ENCODE data around the gene TMEM86B. TPM values are rescaled to one million over a fixed set of nuclear protein-coding genes. Genes with fewer than 3 reads are reported as not detected.

The TMEM86B gene
- total RNA-seq, 2 experiments from 2014 or later = 10.4 to 16.0 TPM

DNA sequence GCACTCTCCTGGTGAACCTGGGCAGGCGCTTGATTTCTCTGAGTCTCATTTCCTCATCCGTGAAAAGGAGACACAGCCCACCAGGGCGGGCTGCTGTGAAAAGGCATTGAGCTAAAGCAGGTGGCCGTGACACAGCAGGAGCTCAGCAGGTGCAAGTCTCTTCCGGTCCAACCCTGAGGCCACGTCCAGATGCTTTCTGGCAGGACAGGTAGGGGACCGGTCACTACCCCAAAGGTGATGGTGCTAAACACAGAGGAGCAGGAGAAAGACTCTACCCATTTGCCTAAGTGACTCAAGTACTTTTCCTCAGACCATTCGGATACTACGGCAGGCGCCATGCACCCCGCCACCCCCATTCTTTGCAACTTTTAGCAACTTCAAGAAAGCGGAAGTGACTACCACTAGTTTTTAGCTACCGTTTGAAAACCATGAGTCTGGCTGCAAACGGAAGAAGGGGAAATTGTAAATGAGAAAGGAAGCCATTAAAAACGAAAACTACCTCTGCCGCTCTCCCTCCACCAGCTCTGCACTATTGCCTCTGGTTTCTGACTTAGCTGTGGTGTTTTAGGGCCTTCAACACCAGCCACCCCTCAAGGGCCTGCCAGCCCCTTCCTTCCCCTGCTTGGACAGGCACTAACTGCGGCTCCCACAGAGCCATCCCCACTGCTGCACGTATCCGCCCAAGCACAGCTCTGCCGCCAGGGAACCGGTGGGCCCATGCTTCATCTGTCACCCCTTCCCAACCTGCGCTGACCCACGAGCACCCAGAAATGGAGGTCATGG, 25.5 kb upstream of the TMEM86B start:
- Mint-ChIP-seq H3K9me3 (ENCODE audit: low read depth) (no peaks in the 10 kb centered on the region), H3K4me1 (peaks cover 54% of the 10 kb centered on the region), H3K27me3 (no peaks in the 10 kb centered on the region), H3K36me3 (peaks cover 52% of the 10 kb centered on the region), H3K27ac (peak overlapping the region; percentile 100), H3K4me3 (peak overlapping the region; percentile 99)
- DNase-seq (peak; percentile 78), ATAC-seq (peak; percentile 26)
- CTCF ChIA-PET = interaction anchor here (0.9 to 4.7 kb wide), 19 partner anchors 18 to 379 kb away, joined by 3 to 30 read pairs (median 4); partner anchors contain the start of genes DNAAF3, FIZ1, HSPBP1 and ISOC2

GRCh38 chr19:55252760-55253663, 24.4 kb upstream of the TMEM86B start:
- peaks cover 52% of the 10 kb centered on the region for H3K36me3 Mint-ChIP-seq
- CTCF ChIA-PET = interaction anchor here (0.9 to 4.7 kb wide), 7 partner anchors 24 to 252 kb away, joined by 3 to 30 read pairs (median 12); partner anchors contain the start of genes DNAAF3 and TMEM238
- H3K27ac Mint-ChIP-seq = peak overlapping the region; percentile 100

GRCh38 chr19:55251341-55252081, 22.9 kb upstream of the TMEM86B start:
- H3K4me1 Mint-ChIP-seq = peaks cover 55% of the 10 kb centered on the region
- peak overlapping the region; percentile 67 for H3K4me3 Mint-ChIP-seq
- DNase-seq (peak; percentile 64), ATAC-seq (peak; percentile 5)
- CTCF ChIA-PET = interaction anchor here (1.5 to 3.0 kb wide), 3 partner anchors 10 to 253 kb away, joined by 3 to 12 read pairs (median 3); no protein-coding TSS in a partner anchor
- peak overlapping the region; percentile 100 for H3K27ac Mint-ChIP-seq
- H3K9me3 Mint-ChIP-seq (ENCODE audit: low read depth) = no peaks in the 10 kb centered on the region
- H3K27me3 Mint-ChIP-seq = no peaks in the 10 kb centered on the region
- peaks cover 40% of the 10 kb centered on the region for H3K36me3 Mint-ChIP-seq

More at GRCh38 chr19:55252760-55253663, 24.4 kb upstream of the TMEM86B start:
- DNase-seq = no peak
- peaks cover 61% of the 10 kb centered on the region for H3K4me1 Mint-ChIP-seq
- no peaks in the 10 kb centered on the region for H3K9me3 Mint-ChIP-seq (ENCODE audit: low read depth)
- H3K4me3 Mint-ChIP-seq = peak overlapping the region; percentile 99
- no peak for ATAC-seq
- no peaks in the 10 kb centered on the region for H3K27me3 Mint-ChIP-seq

- DNase-seq (no peak), ATAC-seq (no peak)
- no peaks in the 10 kb centered on the region for H3K9me3 Mint-ChIP-seq (ENCODE audit: low read depth)
- H3K27ac Mint-ChIP-seq = peak overlapping the region; percentile 100
- CTCF ChIA-PET = interaction anchor here (1.6 kb wide), 1 partner anchor 12 kb away, joined by 3 read pairs; no protein-coding TSS in a partner anchor
- no peak overlapping the region for H3K4me3 Mint-ChIP-seq
- H3K4me1 Mint-ChIP-seq = peaks cover 45% of the 10 kb centered on the region
- no peaks in the 10 kb centered on the region for H3K27me3 Mint-ChIP-seq
- peaks cover 34% of the 10 kb centered on the region for H3K36me3 Mint-ChIP-seq
Observed at GRCh38 chr19:55250262-55251036, 21.9 kb upstream of the TMEM86B start.

DNA sequence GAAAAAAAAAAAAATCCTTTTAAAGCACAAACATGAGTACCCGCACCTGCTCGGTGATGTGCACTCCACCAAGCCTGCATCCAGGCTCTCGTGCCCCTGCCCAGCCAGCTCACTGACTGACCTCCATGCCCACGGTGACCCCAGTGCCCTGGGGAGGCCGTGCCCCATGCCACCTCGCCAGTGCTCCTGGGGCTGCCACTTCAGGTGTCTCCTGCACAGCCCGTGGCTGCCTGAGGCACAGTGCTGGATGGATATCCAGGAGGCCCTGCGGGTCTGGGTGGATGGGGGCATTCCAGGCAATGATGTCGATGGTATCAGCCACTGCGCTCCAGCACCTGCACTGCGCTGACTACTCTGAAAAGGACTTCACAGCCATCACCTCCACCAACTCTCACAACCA, 21.3 kb upstream of the TMEM86B start:
- peaks cover 30% of the 10 kb centered on the region for H3K36me3 Mint-ChIP-seq
- no peak for DNase-seq
- no peak for ATAC-seq
- no peak overlapping the region for H3K27ac Mint-ChIP-seq
- CTCF ChIA-PET = no interaction called here
- H3K27me3 Mint-ChIP-seq = no peaks in the 10 kb centered on the region
- H3K4me3 Mint-ChIP-seq = no peak overlapping the region
- H3K9me3 Mint-ChIP-seq (ENCODE audit: low read depth) = no peaks in the 10 kb centered on the region
- peaks cover 45% of the 10 kb centered on the region for H3K4me1 Mint-ChIP-seq

- no peak overlapping the region for H3K27ac Mint-ChIP-seq
- H3K36me3 Mint-ChIP-seq = peaks cover 28% of the 10 kb centered on the region
- no peak overlapping the region for H3K4me3 Mint-ChIP-seq
- CTCF ChIA-PET = interaction anchor here (0.7 kb wide), 1 partner anchor 88 kb away, joined by 3 read pairs; no protein-coding TSS in a partner anchor
- H3K4me1 Mint-ChIP-seq = peaks cover 42% of the 10 kb centered on the region
- ATAC-seq = no peak
- DNase-seq = no peak
- H3K27me3 Mint-ChIP-seq = no peaks in the 10 kb centered on the region
- no peaks in the 10 kb centered on the region for H3K9me3 Mint-ChIP-seq (ENCODE audit: low read depth)
Observed at GRCh38 chr19:55248704-55249103, 20.1 kb upstream of the TMEM86B start.

DNA sequence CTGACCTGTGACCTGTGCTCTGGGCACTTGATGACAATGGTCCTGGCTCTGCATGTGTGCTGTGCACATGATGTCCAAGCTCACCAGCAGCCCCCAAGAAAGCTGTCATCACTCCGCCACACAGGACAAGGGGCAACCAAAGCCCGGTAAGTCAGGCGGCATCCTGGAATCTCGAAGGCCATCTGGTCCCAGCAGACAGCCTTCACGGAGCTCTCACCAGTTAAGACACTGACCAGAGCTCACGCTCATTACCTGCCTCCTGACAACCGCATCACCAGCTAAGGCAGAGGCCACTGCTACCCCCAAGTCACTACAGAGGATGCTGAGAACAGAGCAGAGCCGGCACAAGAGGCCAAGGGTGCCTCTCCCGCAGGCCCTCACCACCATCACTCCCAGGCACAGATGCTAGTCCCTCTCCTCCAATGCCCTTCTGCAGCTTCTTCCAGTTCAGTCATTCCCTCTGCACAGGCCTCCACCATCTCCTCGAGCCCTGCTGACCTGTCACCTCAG, 19.7 kb upstream of the TMEM86B start:
- Mint-ChIP-seq H3K27ac (no peak overlapping the region), H3K36me3 (peaks cover 27% of the 10 kb centered on the region), H3K4me3 (no peak overlapping the region), H3K9me3 (ENCODE audit: low read depth) (no peaks in the 10 kb centered on the region), H3K4me1 (peaks cover 37% of the 10 kb centered on the region), H3K27me3 (no peaks in the 10 kb centered on the region)
- CTCF ChIA-PET = interaction anchor here (0.7 kb wide), 1 partner anchor 87 kb away, joined by 3 read pairs; no protein-coding TSS in a partner anchor
- DNase-seq (no peak), ATAC-seq (no peak)

GRCh38 chr19:55247621-55248099, 19.1 kb upstream of the TMEM86B start:
- Mint-ChIP-seq H3K4me1 (peaks cover 33% of the 10 kb centered on the region), H3K27ac (no peak overlapping the region), H3K9me3 (ENCODE audit: low read depth) (no peaks in the 10 kb centered on the region), H3K4me3 (no peak overlapping the region), H3K27me3 (no peaks in the 10 kb centered on the region), H3K36me3 (peaks cover 29% of the 10 kb centered on the region)
- no peak for DNase-seq
- CTCF ChIA-PET = no interaction called here
- ATAC-seq = no peak

GRCh38 chr19:55246462-55247451, 18.2 kb upstream of the TMEM86B start:
- no peaks in the 10 kb centered on the region for H3K27me3 Mint-ChIP-seq
- CTCF ChIA-PET = no interaction called here
- ATAC-seq (no peak), DNase-seq (no peak)
- peaks cover 25% of the 10 kb centered on the region for H3K4me1 Mint-ChIP-seq
- no peak overlapping the region for H3K4me3 Mint-ChIP-seq
- H3K9me3 Mint-ChIP-seq (ENCODE audit: low read depth) = no peaks in the 10 kb centered on the region
- H3K27ac Mint-ChIP-seq = no peak overlapping the region
- peaks cover 30% of the 10 kb centered on the region for H3K36me3 Mint-ChIP-seq

DNA sequence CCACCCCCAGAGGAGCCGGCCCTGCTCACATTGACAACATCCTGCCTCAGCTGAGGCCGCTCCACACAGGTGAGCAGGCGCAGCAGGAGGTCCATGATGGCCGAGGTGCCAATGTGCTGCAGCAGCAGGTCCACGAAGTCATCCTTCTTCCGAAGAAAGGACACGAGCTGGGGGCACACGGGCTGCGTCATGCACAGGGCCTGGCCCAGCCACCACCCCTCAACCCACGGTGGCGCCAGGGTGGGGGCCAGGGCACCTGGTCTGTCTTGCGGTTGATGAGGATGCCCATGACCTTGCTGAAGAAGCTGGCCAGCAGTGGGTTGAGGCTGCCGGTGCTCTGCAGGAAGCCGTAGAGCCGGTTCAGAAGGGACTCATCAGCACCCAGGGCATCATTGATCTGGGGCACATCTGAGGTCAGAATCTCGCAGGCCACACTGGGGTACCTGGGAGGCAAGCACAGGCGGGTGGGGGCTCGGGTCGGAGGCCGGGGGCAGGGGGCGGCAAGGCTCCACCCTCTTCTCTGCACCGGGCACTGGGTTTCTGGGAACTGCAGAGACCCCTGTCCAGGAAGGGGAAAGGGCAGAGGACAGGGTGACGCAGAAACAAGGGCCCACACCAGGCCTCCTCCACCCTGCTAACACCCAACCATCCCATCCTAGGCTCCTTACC, 16.8 kb upstream of the TMEM86B start:
- CTCF ChIA-PET = no interaction called here
- Mint-ChIP-seq H3K4me3 (no peak overlapping the region), H3K36me3 (peaks cover 26% of the 10 kb centered on the region), H3K9me3 (ENCODE audit: low read depth) (no peaks in the 10 kb centered on the region), H3K27me3 (no peaks in the 10 kb centered on the region), H3K27ac (no peak overlapping the region), H3K4me1 (peaks cover 12% of the 10 kb centered on the region)
- ATAC-seq = no peak
- DNase-seq = no peak
